Suprapubic skin (tissue), 4 donors: ENCODE measurements around the gene PCDHA1. TPM values are rescaled to one million over a fixed set of nuclear protein-coding genes. Genes with fewer than 3 reads are reported as not detected.

ENCODE experiments used
- DNase-seq, 2 donors: peaks; one replicate each; pipeline ENCODE4 v3.0.0-alpha.2; 2019; ENCODE audit warnings: low spot score in 2 of 2
- H3K27ac ChIP-seq: fragments of 200-600 bp; sonication (generic); one replicate; pipeline ENCODE4 v1.5.1; 2019
- H3K27me3 ChIP-seq: fragments of 200-600 bp; sonication (generic); one replicate; pipeline ENCODE4 v1.5.1; 2019
- H3K36me3 ChIP-seq: fragments of 200-600 bp; sonication (generic); one replicate; pipeline ENCODE4 v1.5.1; 2019
- H3K4me1 ChIP-seq: fragments of 200-600 bp; sonication (generic); one replicate; pipeline ENCODE4 v1.5.1; 2019
- H3K4me3 ChIP-seq: fragments of 200-600 bp; sonication (generic); one replicate; pipeline ENCODE4 v1.5.1; 2019; ENCODE audit warnings: mild to moderate bottlenecking
- H3K9me3 ChIP-seq: fragments of 200-600 bp; sonication (generic); one replicate; pipeline ENCODE4 v1.5.1; 2019
- EP300 ChIP-seq: sonication (generic); formaldehyde crosslinking; IDR thresholded peaks from one replicate; pipeline ENCODE4 v1.6.1; 2017; ENCODE audit warnings: antibody characterized with exemption
- POLR2A ChIP-seq, 2 donors: fragments of 450-650 bp; IDR thresholded peaks; one replicate each; pipeline ENCODE4 v1.6.1; 2017; ENCODE audit warnings: antibody characterized with exemption in 2 of 2, mild to moderate bottlenecking in 2 of 2, moderate library complexity in 2 of 2
- POLR2AphosphoS5 ChIP-seq, 3 donors: sonication (generic); formaldehyde crosslinking; IDR thresholded peaks; one replicate each; pipeline ENCODE4 v1.6.1; 2017; ENCODE audit warnings: antibody characterized with exemption in 3 of 3
- WGBS: methylation state at CpG from one replicate; pipeline ENCODE4 v1.1.5; 2018; 5-methylcytosine and 5-hydroxymethylcytosine counted together
- total RNA-seq, 4 donors: library from RNA; depleted of rRNA; stranded (reverse); fragments of >200 nt; gene quantifications; one replicate each; pipeline ENCODE4 v1.1.0, GENCODE V29; 2016
- TF ChIP-seq, protein P1 (sequence below), 2 donors: fragments of 200-600 bp in 1 of 2; fragments of 450-650 bp in 1 of 2; sonication (generic) in 1 of 2; IDR thresholded peaks; one replicate each; pipeline ENCODE4 v1.5.1; 2016 to 2019; ENCODE audit warnings: antibody characterized with exemption in 2 of 2, mild to moderate bottlenecking in 1 of 2, moderate library complexity in 1 of 2

Gene PCDHA1
- total RNA-seq, 4 donors from 2014 or later = not detected

DNA sequence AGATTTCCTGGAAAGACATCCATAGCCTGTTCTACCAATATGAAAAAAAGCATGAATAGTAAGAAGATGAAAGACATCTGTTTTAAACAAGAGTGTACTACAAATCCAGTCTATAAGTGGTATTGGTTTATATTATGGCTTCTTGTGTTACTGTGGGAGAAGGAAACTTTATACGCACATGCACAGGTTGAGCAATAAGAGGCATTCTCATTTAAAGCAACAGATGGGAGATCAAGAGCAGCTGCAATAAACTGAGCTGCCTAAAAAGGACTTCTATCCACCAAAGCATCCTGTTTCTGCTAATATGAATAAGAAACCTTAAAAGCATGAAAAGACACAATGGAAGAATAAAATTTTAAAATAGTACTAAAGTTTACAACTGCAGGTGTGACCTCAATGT, 256.6 kb downstream of the PCDHA1 start:
- Histone ChIP-seq H3K27me3 (peaks cover 4% of the 10 kb centered on the region), H3K4me1 (peaks cover 10% of the 10 kb centered on the region), H3K36me3 (no peaks in the 10 kb centered on the region), H3K4me3 (no peak overlapping the region), H3K9me3 (no peaks in the 10 kb centered on the region), H3K27ac (no peak overlapping the region)
- 70% methylated on average over 1 of the region's 1 CpG for WGBS
- TF ChIP-seq, protein P1, sequence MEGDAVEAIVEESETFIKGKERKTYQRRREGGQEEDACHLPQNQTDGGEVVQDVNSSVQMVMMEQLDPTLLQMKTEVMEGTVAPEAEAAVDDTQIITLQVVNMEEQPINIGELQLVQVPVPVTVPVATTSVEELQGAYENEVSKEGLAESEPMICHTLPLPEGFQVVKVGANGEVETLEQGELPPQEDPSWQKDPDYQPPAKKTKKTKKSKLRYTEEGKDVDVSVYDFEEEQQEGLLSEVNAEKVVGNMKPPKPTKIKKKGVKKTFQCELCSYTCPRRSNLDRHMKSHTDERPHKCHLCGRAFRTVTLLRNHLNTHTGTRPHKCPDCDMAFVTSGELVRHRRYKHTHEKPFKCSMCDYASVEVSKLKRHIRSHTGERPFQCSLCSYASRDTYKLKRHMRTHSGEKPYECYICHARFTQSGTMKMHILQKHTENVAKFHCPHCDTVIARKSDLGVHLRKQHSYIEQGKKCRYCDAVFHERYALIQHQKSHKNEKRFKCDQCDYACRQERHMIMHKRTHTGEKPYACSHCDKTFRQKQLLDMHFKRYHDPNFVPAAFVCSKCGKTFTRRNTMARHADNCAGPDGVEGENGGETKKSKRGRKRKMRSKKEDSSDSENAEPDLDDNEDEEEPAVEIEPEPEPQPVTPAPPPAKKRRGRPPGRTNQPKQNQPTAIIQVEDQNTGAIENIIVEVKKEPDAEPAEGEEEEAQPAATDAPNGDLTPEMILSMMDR (IDR thresholded peaks at IDR 0.05) = no peak
- TF ChIP-seq EP300 (no peak), POLR2AphosphoS5 (IDR thresholded peaks at IDR 0.05) (no peak), POLR2A (IDR thresholded peaks at IDR 0.05) (no peak)
- no peak for DNase-seq

GRCh38 chr5:141050622-141051520, 264.9 kb downstream of the PCDHA1 start, which contains the start of gene PCDHB1:
TSS of gene PCDHB1 (plus strand) at chr5:141051374. CDS start at chr5:141051471, 97 bp downstream.
- no peaks in the 10 kb centered on the region for H3K9me3 ChIP-seq
- H3K4me1 ChIP-seq = peaks cover 6% of the 10 kb centered on the region
- no peak for TF ChIP-seq EP300
- no peak for TF ChIP-seq POLR2A (IDR thresholded peaks at IDR 0.05)
- TF ChIP-seq, protein P1 (IDR thresholded peaks at IDR 0.05) = no peak
- TF ChIP-seq POLR2AphosphoS5 (IDR thresholded peaks at IDR 0.05) = no peak
- H3K27me3 ChIP-seq = peaks cover 22% of the 10 kb centered on the region
- no peak within 1 kb of the TSS for H3K27ac ChIP-seq
- no peak for DNase-seq
- WGBS = 26% methylated on average over 20 of the region's 20 CpGs
- peak within 1 kb of the TSS; percentile 55 for H3K4me3 ChIP-seq
- no peaks in the 10 kb centered on the region for H3K36me3 ChIP-seq

DNA sequence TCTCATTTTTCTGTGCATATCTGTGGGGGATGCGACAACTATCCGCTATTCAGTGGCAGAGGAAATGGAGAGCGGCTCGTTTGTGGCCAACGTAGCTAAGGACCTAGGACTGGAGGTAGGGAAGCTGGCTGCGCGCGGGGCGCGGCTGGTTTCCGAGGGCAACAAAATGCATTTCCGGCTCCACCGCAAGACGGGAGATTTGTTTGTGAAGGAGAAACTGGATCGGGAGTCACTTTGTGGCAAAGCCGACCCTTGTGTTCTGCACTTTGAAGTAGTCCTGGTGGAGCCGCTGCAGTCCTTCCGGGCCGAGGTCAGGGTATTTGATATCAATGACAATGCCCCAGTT, 265.6 kb downstream of the PCDHA1 start:
- DNase-seq = no peak
- Histone ChIP-seq H3K27ac (no peak overlapping the region), H3K4me1 (peaks cover 6% of the 10 kb centered on the region), H3K9me3 (no peaks in the 10 kb centered on the region), H3K4me3 (peak overlapping the region; percentile 55), H3K27me3 (peaks cover 22% of the 10 kb centered on the region), H3K36me3 (no peaks in the 10 kb centered on the region)
- TF ChIP-seq, protein P1 (IDR thresholded peaks at IDR 0.05) = no peak
- TF ChIP-seq POLR2A (IDR thresholded peaks at IDR 0.05) (no peak), POLR2AphosphoS5 (IDR thresholded peaks at IDR 0.05) (no peak), EP300 (no peak)
- WGBS = 8% methylated on average over 18 of the region's 19 CpGs

Other genes starting within 250 kb of the PCDHA1 start
- gene EIF4EBP3, start 238.5 kb upstream of the PCDHA1 start, total RNA-seq = 10 to 100 TPM; 19.2 to 46.1 (median 30.3) TPM
- 10 to 100 TPM; 15.8 to 27.7 (median 17.6) TPM for gene SRA1, start 228.7 kb upstream of the PCDHA1 start, total RNA-seq
- gene APBB3, start 221.5 kb upstream of the PCDHA1 start, total RNA-seq = 10 to 100 TPM; 14.5 to 57.9 (median 27.3) TPM
- 10 to 100 TPM; 30.7 to 85.0 (median 63.1) TPM for gene SLC35A4, start 221.3 kb upstream of the PCDHA1 start, total RNA-seq
- 10 to 100 TPM in 2 of 4 donors, 1 to 10 TPM in 2; 6.7 to 12.6 (median 9.9) TPM for gene CD14, start 153.0 kb upstream of the PCDHA1 start, total RNA-seq
- gene TMCO6, start 146.7 kb upstream of the PCDHA1 start, total RNA-seq = 10 to 100 TPM; 22.3 to 61.6 (median 38.8) TPM
- 10 to 100 TPM; 47.2 to 62.8 (median 57.4) TPM for gene NDUFA2, start 138.5 kb upstream of the PCDHA1 start, total RNA-seq
- gene IK, start 138.3 kb upstream of the PCDHA1 start, total RNA-seq = 100 to 1,000 TPM in 2 of 4 donors, 10 to 100 TPM in 2; 73.2 to 149 (median 92.0) TPM
- 10 to 100 TPM; 15.7 to 41.5 (median 22.8) TPM for gene WDR55, start 121.2 kb upstream of the PCDHA1 start, total RNA-seq
- 1 to 10 TPM in 3 of 4 donors, under 1 TPM in 1; 0.98 to 3.5 (median 2.6) TPM for gene DND1, start 112.6 kb upstream of the PCDHA1 start, total RNA-seq
- 10 to 100 TPM; 73.3 to 87.0 (median 79.2) TPM for gene HARS1, start 94.8 kb upstream of the PCDHA1 start, total RNA-seq
- gene HARS2, start 94.7 kb upstream of the PCDHA1 start, total RNA-seq = 10 to 100 TPM; 21.0 to 57.0 (median 35.1) TPM
- gene ZMAT2, start 85.7 kb upstream of the PCDHA1 start, total RNA-seq = 10 to 100 TPM; 18.2 to 36.3 (median 28.0) TPM
- not detected for gene PCDHA2, start 8.7 kb downstream of the PCDHA1 start, total RNA-seq
- gene PCDHA3, start 14.9 kb downstream of the PCDHA1 start, total RNA-seq = under 1 TPM; 0.23 to 0.89 (median 0.40) TPM
- under 1 TPM; 0.21 to 0.62 (median 0.54) TPM for gene PCDHA4, start 20.9 kb downstream of the PCDHA1 start, total RNA-seq
- gene PCDHA5, start 35.5 kb downstream of the PCDHA1 start, total RNA-seq = under 1 TPM in 3 of 4 donors, not detected in 1; 0.15 to 0.42 (median 0.16) TPM
- gene PCDHA6, start 41.8 kb downstream of the PCDHA1 start, total RNA-seq = under 1 TPM in 3 of 4 donors, not detected in 1; 0.55 to 0.89 (median 0.56) TPM
- under 1 TPM in 2 of 4 donors, not detected in 2; 0.38 to 0.52 TPM for gene PCDHA7, start 48.1 kb downstream of the PCDHA1 start, total RNA-seq
- gene PCDHA8, start 55.0 kb downstream of the PCDHA1 start, total RNA-seq = under 1 TPM in 3 of 4 donors, not detected in 1; 0.16 to 0.40 (median 0.17) TPM
- under 1 TPM; 0.08 to 0.34 (median 0.26) TPM for gene PCDHA9, start 62.2 kb downstream of the PCDHA1 start, total RNA-seq
- 1 to 10 TPM in 1 of 4 donors, under 1 TPM in 3; 0.42 to 1.0 (median 0.57) TPM for gene PCDHA10, start 69.8 kb downstream of the PCDHA1 start, total RNA-seq
- under 1 TPM in 2 of 4 donors, not detected in 2; 0.26 to 0.93 TPM for gene PCDHA11, start 82.8 kb downstream of the PCDHA1 start, total RNA-seq
- gene PCDHA12, start 89.2 kb downstream of the PCDHA1 start, total RNA-seq = under 1 TPM in 3 of 4 donors, not detected in 1; 0.36 to 0.85 (median 0.48) TPM
- under 1 TPM in 2 of 4 donors, not detected in 2; 0.38 to 0.47 TPM for gene PCDHA13, start 96.0 kb downstream of the PCDHA1 start, total RNA-seq
- under 1 TPM in 3 of 4 donors, not detected in 1; 0.11 to 0.64 (median 0.18) TPM for gene PCDHAC1, start 140.2 kb downstream of the PCDHA1 start, total RNA-seq
- gene PCDHAC2, start 180.3 kb downstream of the PCDHA1 start, total RNA-seq = under 1 TPM in 1 of 4 donors, not detected in 3; 0.13 TPM